ENCODE data around the gene CCDC78.

Gene CCDC78

GRCh38 chr16:761625-762513, 35.6 kb upstream of the CCDC78 start:
- Histone ChIP-seq H3K4me2 (no peak overlapping the region), H3K79me2 (ENCODE audit: insufficient read depth, low read depth) (no peaks in the 10 kb centered on the region), H3K36me3 (ENCODE audit: insufficient read depth) (no peaks in the 10 kb centered on the region), H3K27ac (no peak overlapping the region), H3K4me1 (ENCODE audit: low read depth, poor library complexity, severe bottlenecking) (no peaks in the 10 kb centered on the region), H3K9ac (no peak overlapping the region), H3K27me3 (ENCODE audit: insufficient read depth, low read depth) (peaks cover 88% of the 10 kb centered on the region), H3K4me3 (IDR thresholded peaks at IDR 0.05; ENCODE audit: insufficient read depth, low read depth, low read length) (no peak overlapping the region), H2AFZ (ENCODE audit: low read depth) (no peak overlapping the region), H4K20me1 (ENCODE audit: insufficient read depth) (no peaks in the 10 kb centered on the region)
- TF ChIP-seq, protein P1, sequence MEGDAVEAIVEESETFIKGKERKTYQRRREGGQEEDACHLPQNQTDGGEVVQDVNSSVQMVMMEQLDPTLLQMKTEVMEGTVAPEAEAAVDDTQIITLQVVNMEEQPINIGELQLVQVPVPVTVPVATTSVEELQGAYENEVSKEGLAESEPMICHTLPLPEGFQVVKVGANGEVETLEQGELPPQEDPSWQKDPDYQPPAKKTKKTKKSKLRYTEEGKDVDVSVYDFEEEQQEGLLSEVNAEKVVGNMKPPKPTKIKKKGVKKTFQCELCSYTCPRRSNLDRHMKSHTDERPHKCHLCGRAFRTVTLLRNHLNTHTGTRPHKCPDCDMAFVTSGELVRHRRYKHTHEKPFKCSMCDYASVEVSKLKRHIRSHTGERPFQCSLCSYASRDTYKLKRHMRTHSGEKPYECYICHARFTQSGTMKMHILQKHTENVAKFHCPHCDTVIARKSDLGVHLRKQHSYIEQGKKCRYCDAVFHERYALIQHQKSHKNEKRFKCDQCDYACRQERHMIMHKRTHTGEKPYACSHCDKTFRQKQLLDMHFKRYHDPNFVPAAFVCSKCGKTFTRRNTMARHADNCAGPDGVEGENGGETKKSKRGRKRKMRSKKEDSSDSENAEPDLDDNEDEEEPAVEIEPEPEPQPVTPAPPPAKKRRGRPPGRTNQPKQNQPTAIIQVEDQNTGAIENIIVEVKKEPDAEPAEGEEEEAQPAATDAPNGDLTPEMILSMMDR (conservative IDR thresholded peaks at IDR 0.05; ENCODE audit: low read depth, low read length) = no peak

- Histone ChIP-seq H3K4me3 (IDR thresholded peaks at IDR 0.05; ENCODE audit: insufficient read depth, low read depth, low read length) (no peak within 1 kb of the TSS), H3K4me2 (no peak within 1 kb of the TSS), H3K4me1 (ENCODE audit: low read depth, poor library complexity, severe bottlenecking) (no peaks in the 10 kb centered on the region), H2AFZ (ENCODE audit: low read depth) (no peak within 1 kb of the TSS), H3K36me3 (ENCODE audit: insufficient read depth) (no peaks in the 10 kb centered on the region), H3K79me2 (ENCODE audit: insufficient read depth, low read depth) (no peaks in the 10 kb centered on the region), H4K20me1 (ENCODE audit: insufficient read depth) (no peaks in the 10 kb centered on the region), H3K9ac (no peak within 1 kb of the TSS), H3K27me3 (ENCODE audit: insufficient read depth, low read depth) (peaks cover 89% of the 10 kb centered on the region), H3K27ac (no peak within 1 kb of the TSS)
- TF ChIP-seq, protein P1 (conservative IDR thresholded peaks at IDR 0.05; ENCODE audit: low read depth, low read length) = no peak
Observed at GRCh38 chr16:760545-761343, 34.5 kb upstream of the CCDC78 start, which contains the start of gene MSLN. TSS of gene MSLN (plus strand) at chr16:760734. CDS start at chr16:762681, 1,947 bp downstream.

- Histone ChIP-seq H3K36me3 (ENCODE audit: insufficient read depth) (no peaks in the 10 kb centered on the region), H3K9ac (no peak overlapping the region), H3K4me3 (IDR thresholded peaks at IDR 0.05; ENCODE audit: insufficient read depth, low read depth, low read length) (no peak overlapping the region), H4K20me1 (ENCODE audit: insufficient read depth) (no peaks in the 10 kb centered on the region), H3K27me3 (ENCODE audit: insufficient read depth, low read depth) (peaks cover 91% of the 10 kb centered on the region), H3K79me2 (ENCODE audit: insufficient read depth, low read depth) (no peaks in the 10 kb centered on the region), H3K4me2 (no peak overlapping the region), H2AFZ (ENCODE audit: low read depth) (no peak overlapping the region), H3K4me1 (ENCODE audit: low read depth, poor library complexity, severe bottlenecking) (no peaks in the 10 kb centered on the region), H3K27ac (no peak overlapping the region)
- TF ChIP-seq, protein P1 (conservative IDR thresholded peaks at IDR 0.05; ENCODE audit: low read depth, low read length) = no peak
Observed at GRCh38 chr16:760065-760464, 33.8 kb upstream of the CCDC78 start.

DNA sequence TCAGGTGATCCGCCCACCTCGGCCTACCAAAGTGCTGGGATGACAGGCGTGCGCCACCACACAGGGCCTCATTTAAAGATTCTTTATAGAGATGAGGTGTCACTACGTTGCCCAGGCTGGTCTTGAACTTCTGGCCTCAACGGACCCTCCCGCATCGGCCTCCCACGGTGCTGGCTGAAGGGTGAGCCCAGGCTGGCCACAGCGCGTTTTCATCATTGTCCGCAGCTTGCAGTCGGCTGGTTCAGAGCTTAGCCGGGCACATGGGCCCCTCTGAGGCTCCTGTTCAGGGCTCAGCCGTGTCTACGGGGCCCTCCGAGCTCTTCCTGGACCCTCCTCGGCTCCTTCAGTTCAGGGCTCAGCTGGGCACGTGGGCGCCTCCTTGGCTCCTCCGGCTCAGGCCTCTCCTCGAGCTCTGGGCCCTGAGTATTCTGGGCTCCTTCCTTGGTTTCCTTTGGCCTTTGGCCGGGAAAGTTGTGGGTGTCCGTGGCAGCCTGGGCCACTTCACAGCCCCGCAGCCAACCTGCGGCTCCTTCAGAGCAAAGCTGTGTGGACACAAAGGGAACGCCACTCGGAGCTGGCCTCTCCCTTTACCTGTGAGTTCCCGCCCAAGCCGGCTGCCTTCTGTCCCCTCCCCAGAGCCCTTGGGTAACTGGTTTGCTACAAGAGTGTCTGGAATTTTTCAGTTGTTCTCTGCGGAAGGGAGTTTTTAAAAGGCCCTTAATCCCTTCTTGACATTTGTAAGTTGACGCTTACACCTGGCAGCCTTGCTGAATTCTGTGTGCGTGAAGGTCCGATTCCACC, 33.1 kb upstream of the CCDC78 start:
- Histone ChIP-seq H3K4me1 (ENCODE audit: low read depth, poor library complexity, severe bottlenecking) (no peaks in the 10 kb centered on the region), H4K20me1 (ENCODE audit: insufficient read depth) (no peaks in the 10 kb centered on the region), H2AFZ (ENCODE audit: low read depth) (no peak overlapping the region), H3K36me3 (ENCODE audit: insufficient read depth) (no peaks in the 10 kb centered on the region), H3K4me2 (no peak overlapping the region), H3K27me3 (ENCODE audit: insufficient read depth, low read depth) (peaks cover 91% of the 10 kb centered on the region), H3K9ac (no peak overlapping the region), H3K27ac (no peak overlapping the region), H3K4me3 (IDR thresholded peaks at IDR 0.05; ENCODE audit: insufficient read depth, low read depth, low read length) (no peak overlapping the region), H3K79me2 (ENCODE audit: insufficient read depth, low read depth) (no peaks in the 10 kb centered on the region)
- TF ChIP-seq, protein P1 (conservative IDR thresholded peaks at IDR 0.05; ENCODE audit: low read depth, low read length) = no peak
